NB4 (cell line): ENCODE results near the gene SAMMSON.
A peak's percentile ranks its signal among the peaks of the same experiment; 100 is the strongest.

Source experiments
- DNase-seq: peaks from one replicate; pipeline ENCODE4 v3.0.0; 2010; ENCODE audit warnings: low read depth
- H3K4me3 ChIP-seq: one replicate; pipeline ENCODE4 v1.5.1; 2011; ENCODE audit warnings: mild to moderate bottlenecking, low read depth, low read length, moderate library complexity
- CTCF ChIP-seq: IDR thresholded peaks from one replicate; pipeline ENCODE4 v1.5.1; 2012; ENCODE audit warnings: low read depth, low read length
- MYC ChIP-seq: IDR thresholded peaks from 2 replicates; pipeline ENCODE4 v1.6.1; 2011; ENCODE audit warnings: low read depth, low read length
- POLR2A ChIP-seq: IDR thresholded peaks from 2 replicates; pipeline ENCODE4 v1.6.1; 2011; ENCODE audit warnings: mild to moderate bottlenecking; ENCODE audit not compliant: insufficient read length; ENCODE audit errors: extremely low read depth
- TF ChIP-seq, protein P1 (sequence below): IDR thresholded peaks from 2 replicates; pipeline ENCODE4 v1.6.1; 2011; ENCODE audit warnings: low read depth, low read length

The SAMMSON gene

GRCh38 chr3:69998759-69999139 lies 784 bp upstream of the SAMMSON start:
- DNase-seq: no peak
- no peak overlapping the region for H3K4me3 ChIP-seq
- no peak for TF ChIP-seq POLR2A

- no peak for DNase-seq
- H3K4me3 ChIP-seq: no peak overlapping the region
- no peak for TF ChIP-seq MYC
- TF ChIP-seq CTCF: no peak
Measured at GRCh38 chr3:70000028-70000410, 486 bp downstream of the SAMMSON start.

- no peak for TF ChIP-seq POLR2A
- no peak overlapping the region for H3K4me3 ChIP-seq
- no peak for DNase-seq
Measured at GRCh38 chr3:70000563-70001081, 1.1 kb downstream of the SAMMSON start.

DNA sequence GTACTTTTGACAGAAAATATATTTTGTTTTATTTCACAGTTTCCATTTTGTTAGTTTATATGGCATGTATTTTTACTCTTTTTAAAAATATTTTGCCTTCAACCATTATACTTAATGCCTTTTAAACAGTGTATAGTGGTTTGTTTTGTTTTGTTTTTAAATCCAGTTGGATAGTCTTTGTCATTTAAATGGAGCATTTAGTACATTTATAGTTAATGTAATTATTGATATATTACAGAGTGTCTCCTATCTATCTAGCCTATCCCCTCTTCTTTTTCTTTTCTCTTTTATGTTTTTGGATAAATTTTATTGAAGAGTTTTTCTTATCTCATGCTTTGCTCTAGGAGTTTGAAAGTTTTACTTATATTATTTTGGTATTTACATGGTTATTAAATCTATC lies 3.6 kb downstream of the SAMMSON start:
- H3K4me3 ChIP-seq: no peak overlapping the region
- TF ChIP-seq MYC (no peak), POLR2A (no peak), CTCF (no peak)
- TF ChIP-seq, protein P1, sequence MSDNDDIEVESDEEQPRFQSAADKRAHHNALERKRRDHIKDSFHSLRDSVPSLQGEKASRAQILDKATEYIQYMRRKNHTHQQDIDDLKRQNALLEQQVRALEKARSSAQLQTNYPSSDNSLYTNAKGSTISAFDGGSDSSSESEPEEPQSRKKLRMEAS: no peak
- no peak for DNase-seq

GRCh38 chr3:70006089-70006488 lies 6.6 kb downstream of the SAMMSON start:
- DNase-seq: peak; percentile 2

GRCh38 chr3:70010346-70010745 lies 10.8 kb downstream of the SAMMSON start:
- H3K4me3 ChIP-seq: no peak overlapping the region
- TF ChIP-seq, protein P1: no peak
- DNase-seq: no peak

More at GRCh38 chr3:70006089-70006488, 6.6 kb downstream of the SAMMSON start:
- TF ChIP-seq, protein P1: no peak
- TF ChIP-seq CTCF: no peak
- TF ChIP-seq MYC: no peak
- no peak for TF ChIP-seq POLR2A
- H3K4me3 ChIP-seq: no peak overlapping the region

DNA sequence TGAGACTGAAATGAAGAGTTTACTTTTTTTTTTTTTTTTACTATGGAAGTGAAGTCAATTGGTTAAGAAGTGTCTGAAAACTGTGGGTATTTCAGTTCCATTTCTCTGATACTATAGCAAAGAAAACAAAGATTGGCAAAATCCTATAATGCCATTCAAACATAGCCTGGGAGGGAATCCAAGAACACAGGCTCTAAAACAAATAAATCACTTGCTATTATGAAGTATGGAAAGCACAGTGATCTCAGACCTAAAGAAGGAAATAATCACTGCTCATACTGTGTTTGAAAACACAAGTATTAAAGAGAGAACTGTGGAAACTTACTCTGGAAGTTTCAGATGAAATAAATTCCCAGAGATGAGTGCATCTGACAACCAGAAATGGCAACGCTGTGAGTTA lies 12.0 kb downstream of the SAMMSON start:
- DNase-seq: no peak

More for the DNA sequence above, 12.0 kb downstream of the SAMMSON start:
- no peak for TF ChIP-seq POLR2A
- no peak for TF ChIP-seq CTCF
- TF ChIP-seq, protein P1: no peak
- TF ChIP-seq MYC: no peak
- H3K4me3 ChIP-seq: no peak overlapping the region
